Heart right ventricle (tissue), 16 donors: ENCODE results near the gene LCNL1. TPM values are rescaled to one million over a fixed set of nuclear protein-coding genes. Genes with fewer than 3 reads are reported as not detected.
A peak's percentile ranks its signal among the peaks of the same experiment; 100 is the strongest.

Experiments
- ATAC-seq, 8 donors: fragments of 200-7000 bp; cut with Tn5 transposase; one replicate each; pipeline ENCODE4 v1.9.1; 2020; ENCODE audit warnings: mild to moderate bottlenecking in 8 of 8, moderate library complexity in 8 of 8, moderate number of reproducible peaks in 1 of 8
- DNase-seq, 2 donors: peaks; one replicate each; pipeline ENCODE4 v3.0.0-alpha.2; 2020
- H3K27ac ChIP-seq, 10 donors: fragments of 200-600 bp; sonication (generic) in 2 of 10; one replicate each; pipeline versions ENCODE4 v1.5.0 to v1.8.0; 2020 to 2022; ENCODE audit warnings: mild to moderate bottlenecking in 3 of 10
- H3K27me3 ChIP-seq, 7 donors: fragments of 200-600 bp; one replicate each; pipeline ENCODE4 v1.8.0; 2021 to 2022; ENCODE audit warnings: mild to moderate bottlenecking in 2 of 7
- H3K36me3 ChIP-seq, 9 donors: fragments of 200-600 bp; sonication (generic) in 1 of 9; one replicate each; pipeline versions ENCODE4 v1.5.0 to v1.8.0; 2020 to 2022; ENCODE audit warnings: mild to moderate bottlenecking in 2 of 9
- H3K4me1 ChIP-seq, 9 donors: fragments of 200-600 bp; sonication (generic) in 1 of 9; one replicate each; pipeline versions ENCODE4 v1.5.0 to v1.8.0; 2020 to 2022; ENCODE audit warnings: mild to moderate bottlenecking in 4 of 9
- H3K4me3 ChIP-seq, 10 donors: fragments of 200-600 bp; sonication (generic) in 2 of 10; one replicate each; pipeline versions ENCODE4 v1.5.0 to v1.8.0; 2020 to 2022; ENCODE audit warnings: mild to moderate bottlenecking in 7 of 10, moderate library complexity in 2 of 10
- H3K9me3 ChIP-seq, 11 donors: fragments of 200-600 bp in 10 of 11; sonication (generic) in 2 of 11; one replicate each; pipeline versions ENCODE4 v1.5.0 to v1.8.0; 2013 to 2022; ENCODE audit warnings: mild to moderate bottlenecking in 2 of 11, control low read depth in 1 of 11, moderate library complexity in 1 of 11
- WGBS, 2 donors: extraction: QIAGEN DNeasy Blood & Tissue Kit; methylation state at CpG; one replicate each; pipeline ENCODE4 v1.1.7; 2013; ENCODE audit warnings: inconsistent platforms in 1 of 2; 5-methylcytosine and 5-hydroxymethylcytosine counted together
- intact Hi-C, 10 donors: fragments of 100-400 bp; cut with DNase I; formaldehyde crosslinking; loops; one replicate each; pipeline versions ENCODE4 v1.11.1 to v1.14.2; 2022
- long read RNA-seq, 3 donors: library from polyadenylated mRNA; unstranded; transcript quantifications; one replicate each; pipeline ENCODE4 v2.0.0, GENCODE V29; 2020 to 2021
- polyA plus RNA-seq, 2 donors: library from polyadenylated mRNA; stranded (reverse); fragments of 200-250 nt; gene quantifications; one replicate each; pipeline ENCODE4 v1.2.3, GENCODE V29; 2013
- total RNA-seq, 10 donors: library from RNA; stranded (reverse); fragmentation: NEBNext Ultra II Directional in 3 of 10; extraction: Animal tissue kit (Norgen Biotek cat#: 25700) in 3 of 10; gene quantifications; one replicate each; pipeline versions ENCODE4 v1.2.1 to v1.2.4, GENCODE V29; 2021 to 2023
- TF ChIP-seq, protein P1 (sequence below), 9 donors: fragments of 200-600 bp; sonication (generic) in 2 of 9; IDR thresholded peaks; one replicate each; pipeline versions ENCODE4 v1.5.0 to v1.8.0; 2021 to 2022; ENCODE audit warnings: antibody characterized with exemption in 9 of 9, mild to moderate bottlenecking in 5 of 9, moderate library complexity in 1 of 9
- donor health status: Arrhythmogenic right ventricular cardiomyopathy.
- donor health status: ischemic (EF 13 %, LVEDD 7.1; RV severe dilation, severe dysfunction).
- donor health status: healthy with polysubstance abuse.
- donor health status: DM: no; HTN: yes; CAD: no.
- donor health status: DM: no; HTN: no; CAD: no.
- donor health status: ischemic (EF 25% LVEDD 6.9; RV normal size, moderate dysfunction).
- donor health status: ischemic (EF 25% LVEDD 5.7; RV mildly dilated, moderate dysfunction).
- donor health status: healthy.
- donor health status: DM: yes; HTN: yes; CAD: no.
- donor health status: Ischemic cardiomyopathy.
- donor health status: ischemic (EF 35%, LVEDD 5.7; RV mildly dilated, moderate dysfunction).
- donor health status: nonischemic (EF 11% LVEDD 7.7; RV severe dilation, severe dysfunction).
- donor health status: DM: yes; HTN: yes; CAD: no.
- donor health status: PGD.
- donor health status: ischemic (EF 29% LVEDD 5.4; RV normal size, mild dysfunction).
- donor health status: nonischemic (EF 23%, LVEDD 6.1; RV moderate dilation, normal function).

The LCNL1 gene
- total RNA-seq (10 to 100 TPM in 2 of 10 donors, 1 to 10 TPM in 8; 1.4 to 10.9 (median 6.4) TPM), polyA plus RNA-seq (10 to 100 TPM in 1 of 2 donors, under 1 TPM in 1; 0.10 to 10.3 TPM)
- long read RNA-seq, donor 1, partial matches to known transcripts: 0 of 7 reads
- long read RNA-seq, donor 1, other reads (novel, unspliced or antisense): 7 of 7 reads
- long read RNA-seq, donor 2, partial matches to known transcripts: 0 of 4 reads
- long read RNA-seq, donor 2, other reads (novel, unspliced or antisense): 4 of 4 reads
- long read RNA-seq, donor 3: 0 reads

DNA sequence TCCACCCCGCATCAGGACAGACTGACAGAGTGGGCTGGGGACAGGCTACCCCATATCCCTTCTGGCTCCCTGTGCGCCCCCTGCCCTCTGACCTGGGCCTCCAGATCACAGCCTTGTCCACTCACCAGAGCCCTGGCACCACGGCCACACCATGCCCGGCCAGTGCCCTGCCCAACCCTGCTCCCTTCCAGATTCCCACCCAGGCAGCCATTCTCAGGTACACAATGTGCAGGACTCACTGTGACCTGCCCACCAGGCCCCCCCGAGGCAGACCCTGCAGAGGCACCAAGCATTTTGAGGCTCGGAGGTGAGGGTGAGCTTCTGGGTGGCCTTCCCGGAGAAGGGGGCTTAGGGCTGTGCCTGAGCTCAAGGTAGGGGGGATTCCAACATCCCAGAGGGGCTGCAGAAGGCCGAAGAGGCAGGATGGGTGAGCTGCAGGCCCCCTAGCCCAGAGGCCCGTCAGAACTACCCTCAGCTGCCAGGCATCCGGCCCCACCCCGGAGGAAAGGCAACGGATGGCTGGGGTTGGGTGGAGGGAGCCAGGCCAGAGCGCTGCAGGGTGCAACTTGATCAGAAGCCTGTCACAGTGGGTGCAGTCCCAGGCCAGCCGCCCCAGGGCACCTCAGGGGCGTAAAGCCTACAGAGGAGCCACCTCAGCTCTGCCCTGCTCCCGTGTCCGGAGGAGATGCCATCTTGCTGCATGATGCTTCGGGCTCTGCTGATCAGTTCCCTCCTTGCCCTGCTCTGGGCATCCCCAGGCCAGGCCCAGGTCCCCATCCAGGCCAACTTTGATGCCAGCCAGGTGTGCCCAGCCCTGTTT lies at the start of gene LCNL1:
Gene LCNL1 (plus strand): TSS at position 762 of the 820 bp plus-strand sequence. CDS start 594 bp downstream, outside the sequence.
- no peaks in the 10 kb centered on the region for H3K36me3 ChIP-seq
- H3K9me3 ChIP-seq: no peaks in the 10 kb centered on the region
- peaks cover 0 to 45% (median 15%) of the 10 kb centered on the region in 7 donors for H3K27me3 ChIP-seq
- no peak within 1 kb of the TSS for H3K4me3 ChIP-seq
- H3K27ac ChIP-seq: peak within 1 kb of the TSS; percentile 40 to 93 (median 88)
- 66 to 68% methylated on average over 18 of the region's 18 CpGs for WGBS, 2 donors
- DNase-seq: peak in 1 of 2 donors; percentile 46
- TF ChIP-seq, protein P1, sequence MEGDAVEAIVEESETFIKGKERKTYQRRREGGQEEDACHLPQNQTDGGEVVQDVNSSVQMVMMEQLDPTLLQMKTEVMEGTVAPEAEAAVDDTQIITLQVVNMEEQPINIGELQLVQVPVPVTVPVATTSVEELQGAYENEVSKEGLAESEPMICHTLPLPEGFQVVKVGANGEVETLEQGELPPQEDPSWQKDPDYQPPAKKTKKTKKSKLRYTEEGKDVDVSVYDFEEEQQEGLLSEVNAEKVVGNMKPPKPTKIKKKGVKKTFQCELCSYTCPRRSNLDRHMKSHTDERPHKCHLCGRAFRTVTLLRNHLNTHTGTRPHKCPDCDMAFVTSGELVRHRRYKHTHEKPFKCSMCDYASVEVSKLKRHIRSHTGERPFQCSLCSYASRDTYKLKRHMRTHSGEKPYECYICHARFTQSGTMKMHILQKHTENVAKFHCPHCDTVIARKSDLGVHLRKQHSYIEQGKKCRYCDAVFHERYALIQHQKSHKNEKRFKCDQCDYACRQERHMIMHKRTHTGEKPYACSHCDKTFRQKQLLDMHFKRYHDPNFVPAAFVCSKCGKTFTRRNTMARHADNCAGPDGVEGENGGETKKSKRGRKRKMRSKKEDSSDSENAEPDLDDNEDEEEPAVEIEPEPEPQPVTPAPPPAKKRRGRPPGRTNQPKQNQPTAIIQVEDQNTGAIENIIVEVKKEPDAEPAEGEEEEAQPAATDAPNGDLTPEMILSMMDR (IDR thresholded peaks at IDR 0.05): no peak
- ATAC-seq: peak in 4 of 8 donors; percentile 13 to 36 (median 19)
- intact Hi-C loops: loop anchor here in 1 of 10 donors (5.0 kb wide), 1 partner anchor 35 kb away; the partner anchor contains the start of gene C8G
- peaks cover 5 to 75% (median 47%) of the 10 kb centered on the region in 9 donors for H3K4me1 ChIP-seq

DNA sequence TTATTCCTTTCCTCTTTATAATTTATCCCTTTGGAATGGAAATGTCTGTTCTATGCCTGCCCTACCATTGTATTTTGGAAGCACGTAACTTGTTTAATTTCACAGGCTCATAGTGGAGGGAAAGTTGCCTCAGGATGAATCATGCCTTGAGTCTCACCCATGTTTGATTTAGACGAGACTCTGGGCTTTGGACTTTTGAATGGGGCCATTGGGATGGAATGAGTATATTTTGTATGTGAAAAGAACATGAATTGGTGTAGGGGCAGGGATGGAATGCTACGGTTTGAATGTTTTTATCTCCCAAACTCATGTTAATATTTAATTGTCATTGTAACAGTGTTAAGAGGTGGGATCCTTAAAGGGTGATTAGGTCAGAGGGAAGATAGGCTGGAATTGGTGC lies 48.5 kb upstream of the LCNL1 start:
- H3K4me3 ChIP-seq: no peak overlapping the region
- TF ChIP-seq, protein P1 (IDR thresholded peaks at IDR 0.05): no peak
- 96 to 97% methylated on average over 3 of the region's 3 CpGs for WGBS, 2 donors
- intact Hi-C loops: loop anchor here in 1 of 10 donors (10.0 kb wide), 1 partner anchor 49 kb away; the partner anchor contains the start of gene TRAF2
- peaks cover 0 to 13% (median 0%) of the 10 kb centered on the region in 9 donors for H3K36me3 ChIP-seq
- peaks cover 2 to 17% (median 11%) of the 10 kb centered on the region in 9 donors for H3K4me1 ChIP-seq
- H3K27ac ChIP-seq: no peak overlapping the region
- DNase-seq (no peak), ATAC-seq (no peak)
- peaks cover 0 to 4% (median 0%) of the 10 kb centered on the region in 11 donors for H3K9me3 ChIP-seq
- no peaks in the 10 kb centered on the region for H3K27me3 ChIP-seq

DNA sequence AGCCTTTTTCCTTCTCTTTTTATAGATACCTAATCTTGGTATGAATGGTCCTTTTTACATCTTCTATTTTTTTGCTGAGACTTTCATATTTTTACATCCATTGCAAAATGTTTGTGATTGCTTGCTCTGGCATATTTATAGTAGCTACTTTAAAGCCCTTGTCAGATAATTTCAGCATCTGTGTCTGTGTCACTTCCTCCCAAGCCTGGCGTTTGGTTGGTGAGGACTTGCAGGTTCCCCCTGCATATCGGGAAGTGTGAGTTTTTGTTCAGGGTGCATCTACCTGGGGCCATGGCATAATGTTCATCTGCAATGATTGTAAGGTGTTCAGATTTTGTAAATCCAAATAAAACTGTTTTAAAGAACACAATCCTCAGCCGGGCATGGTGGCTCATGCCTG lies 47.1 kb upstream of the LCNL1 start:
- no peak overlapping the region for H3K27ac ChIP-seq
- peaks cover 0 to 17% (median 9%) of the 10 kb centered on the region in 9 donors for H3K4me1 ChIP-seq
- ATAC-seq: no peak
- peaks cover 0 to 26% (median 6%) of the 10 kb centered on the region in 9 donors for H3K36me3 ChIP-seq
- TF ChIP-seq, protein P1 (IDR thresholded peaks at IDR 0.05): no peak
- WGBS, 2 donors: 69 to 80% methylated on average over 3 of the region's 3 CpGs
- no peak overlapping the region for H3K4me3 ChIP-seq
- intact Hi-C loops: loop anchor here in 1 of 10 donors (10.0 kb wide), 1 partner anchor 51 kb away; the partner anchor contains the start of gene TRAF2
- peaks cover 0 to 4% (median 0%) of the 10 kb centered on the region in 11 donors for H3K9me3 ChIP-seq
- DNase-seq: no peak
- no peaks in the 10 kb centered on the region for H3K27me3 ChIP-seq

DNA sequence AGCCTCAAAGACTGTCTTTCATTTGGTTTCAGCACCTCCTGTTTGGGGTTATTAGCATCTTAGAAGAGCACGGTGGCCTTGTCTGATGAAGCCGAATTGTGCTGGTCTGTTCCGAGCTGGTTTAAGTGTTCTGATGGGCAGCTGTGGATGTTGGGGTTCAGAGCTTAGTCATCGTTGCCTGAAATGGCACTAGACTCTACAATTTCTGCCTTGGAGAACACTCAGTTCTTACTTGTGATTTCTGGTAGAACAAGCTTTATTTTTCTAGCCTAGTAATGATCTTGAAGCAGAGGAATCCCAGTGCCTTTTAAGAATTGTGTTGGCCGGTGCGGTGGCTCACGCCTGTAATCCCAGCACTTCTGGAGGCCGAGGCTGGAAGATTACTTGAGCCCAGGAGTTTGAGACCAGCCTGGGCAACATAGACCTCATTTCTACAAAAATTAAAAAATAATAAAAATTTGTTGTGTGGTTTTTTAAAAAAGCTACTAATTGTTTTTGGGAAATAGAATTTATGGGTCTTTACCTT lies 46.1 kb upstream of the LCNL1 start:
- Histone ChIP-seq H3K27me3 (no peaks in the 10 kb centered on the region), H3K4me1 (peaks cover 0 to 26% (median 11%) of the 10 kb centered on the region in 9 donors), H3K36me3 (peaks cover 8 to 37% (median 16%) of the 10 kb centered on the region in 9 donors), H3K4me3 (no peak overlapping the region), H3K27ac (no peak overlapping the region), H3K9me3 (no peaks in the 10 kb centered on the region)
- WGBS, 2 donors: 91 to 94% methylated on average over 8 of the region's 8 CpGs
- intact Hi-C loops: loop anchor here in 1 of 10 donors (10.0 kb wide), 1 partner anchor 52 kb away; the partner anchor contains the start of gene TRAF2
- DNase-seq: no peak
- TF ChIP-seq, protein P1 (IDR thresholded peaks at IDR 0.05): no peak
- ATAC-seq: no peak
